ENCODE results near the gene ANKUB1. TPM values are rescaled to one million over a fixed set of nuclear protein-coding genes. Genes with fewer than 3 reads are reported as not detected.

ANKUB1 gene
- total and polyA plus RNA-seq, 10 of the 15 experiments (the other 5 are each of a cell fraction or from before 2014, with no cell fraction given) = 0.08 TPM; not detected in 9

GRCh38 chr3:149736175-149736952 lies 56.0 kb downstream of the ANKUB1 start:
- ATAC-seq (no peak), DNase-seq (ENCODE audit: low read depth, low spot score) (no peak), FAIRE-seq (no peak)
- WGBS (ENCODE audit: insufficient coverage, insufficient replicate concordance, low lambda C conversion rate, missing lambda C conversion rate) = 97% methylated on average over 2 of the region's 2 CpGs
- Histone ChIP-seq H3K4me1 (ENCODE audit: control insufficient read depth, insufficient read depth, low read length) (no peaks in the 10 kb centered on the region), H3K27me3 (replicated peaks in 1 of 2; ENCODE audit: control insufficient read depth in 2 of 2, insufficient read depth in 2 of 2, low read length in 1 of 2) (no peaks in the 10 kb centered on the region), H3K79me2 (ENCODE audit: control insufficient read depth, insufficient read depth, low read length) (no peaks in the 10 kb centered on the region), H3K9ac (ENCODE audit: control insufficient read depth, insufficient read depth, low read length) (no peak overlapping the region), H2AFZ (ENCODE audit: control insufficient read depth, low read depth, low read length) (no peak overlapping the region), H3K4me2 (ENCODE audit: control insufficient read depth, insufficient read depth) (no peak overlapping the region), H3K4me3 (no peak overlapping the region), H3K9me3 (replicated peaks; ENCODE audit: control insufficient read depth, insufficient read depth, low read length) (no peaks in the 10 kb centered on the region), H4K20me1 (ENCODE audit: control insufficient read depth, insufficient read depth) (no peaks in the 10 kb centered on the region), H3K36me3 (ENCODE audit: control insufficient read depth in 2 of 2, insufficient read depth in 2 of 2, low read length in 1 of 2) (no peaks in the 10 kb centered on the region; a peak in 1 of 4 replicates), H3K27ac (ENCODE audit: control insufficient read depth, insufficient read depth) (no peak overlapping the region)
- ChIA-PET CTCF (interaction anchor here (0.8 to 2.5 kb wide), 3 partner anchors 15 to 29 kb away, joined by 3 to 11 read pairs (median 3); no protein-coding TSS in a partner anchor), POLR2A (no interaction called here), RAD21 (ENCODE audit: unreplicated experiment) (interaction anchor here (0.7 kb wide), 1 partner anchor 444 kb away, joined by 3 read pairs; no protein-coding TSS in a partner anchor), SMC1A (ENCODE audit: uncharacterized antibody, unreplicated experiment) (interaction anchor here (1.3 to 1.7 kb wide), 3 partner anchors 16 to 205 kb away, joined by 4 to 6 read pairs (median 5); partner anchors contain the start of gene COMMD2)
- TF ChIP-seq CEBPB (IDR thresholded peaks at IDR 0.05; ENCODE audit: borderline replicate concordance in 1 of 2, low read depth in 2 of 2, low read length in 2 of 2) (no peak), ZNF384 (IDR thresholded peaks at IDR 0.05; ENCODE audit: borderline replicate concordance, low read depth, low read length) (no peak), ZNF622 (IDR thresholded peaks at IDR 0.05) (no peak), CHD2 (IDR thresholded peaks at IDR 0.05; ENCODE audit: borderline replicate concordance, low read depth, low read length) (no peak), SKIL (IDR thresholded peaks at IDR 0.05; ENCODE audit: low read depth, poor library complexity, severe bottlenecking) (no peak), ETV6 (conservative IDR thresholded peaks at IDR 0.05 in 1 of 2, IDR thresholded peaks at IDR 0.05 in 1 of 2; ENCODE audit: borderline replicate concordance in 1 of 2, low read depth in 1 of 2) (no peak), SIN3A (IDR thresholded peaks at IDR 0.05; ENCODE audit: low read depth, low read length) (no peak), TCF12 (IDR thresholded peaks at IDR 0.05; ENCODE audit: low read depth, low read length) (no peak), NRF1 (conservative IDR thresholded peaks at IDR 0.05; ENCODE audit: low read depth, low read length) (no peak), EED (IDR thresholded peaks at IDR 0.05; ENCODE audit: low read depth) (no peak), RAD51 (IDR thresholded peaks at IDR 0.05) (no peak), IRF3 (IDR thresholded peaks at IDR 0.05) (no peak), JUNB (IDR thresholded peaks at IDR 0.05) (no peak), STAT3 (IDR thresholded peaks at IDR 0.05; ENCODE audit: low read depth, low read length) (no peak), IRF5 (IDR thresholded peaks at IDR 0.05; ENCODE audit: borderline replicate concordance) (no peak), TARDBP (IDR thresholded peaks at IDR 0.05; ENCODE audit: borderline replicate concordance) (no peak), FOXK2 (IDR thresholded peaks at IDR 0.05) (no peak), POLR2AphosphoS5 (IDR thresholded peaks at IDR 0.05; ENCODE audit: low read length) (no peak)
- TF ChIP-seq, protein P1, sequence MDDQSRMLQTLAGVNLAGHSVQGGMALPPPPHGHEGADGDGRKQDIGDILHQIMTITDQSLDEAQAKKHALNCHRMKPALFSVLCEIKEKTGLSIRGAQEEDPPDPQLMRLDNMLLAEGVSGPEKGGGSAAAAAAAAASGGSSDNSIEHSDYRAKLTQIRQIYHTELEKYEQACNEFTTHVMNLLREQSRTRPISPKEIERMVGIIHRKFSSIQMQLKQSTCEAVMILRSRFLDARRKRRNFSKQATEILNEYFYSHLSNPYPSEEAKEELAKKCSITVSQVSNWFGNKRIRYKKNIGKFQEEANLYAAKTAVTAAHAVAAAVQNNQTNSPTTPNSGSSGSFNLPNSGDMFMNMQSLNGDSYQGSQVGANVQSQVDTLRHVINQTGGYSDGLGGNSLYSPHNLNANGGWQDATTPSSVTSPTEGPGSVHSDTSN (IDR thresholded peaks at IDR 0.05; ENCODE audit: insufficient replicate concordance, low read depth, low read length) = no peak
- intact Hi-C loops (cut with micrococcal nuclease; ENCODE audit: unreplicated experiment) = no loop called here
- in situ Hi-C loops (cut with MboI) = no loop called here
- BruUV-seq (replicated peaks) = no TSS peak

Data from GM12878 (cell line).